ENCODE data around the gene B3GNT2.

The B3GNT2 gene

DNA sequence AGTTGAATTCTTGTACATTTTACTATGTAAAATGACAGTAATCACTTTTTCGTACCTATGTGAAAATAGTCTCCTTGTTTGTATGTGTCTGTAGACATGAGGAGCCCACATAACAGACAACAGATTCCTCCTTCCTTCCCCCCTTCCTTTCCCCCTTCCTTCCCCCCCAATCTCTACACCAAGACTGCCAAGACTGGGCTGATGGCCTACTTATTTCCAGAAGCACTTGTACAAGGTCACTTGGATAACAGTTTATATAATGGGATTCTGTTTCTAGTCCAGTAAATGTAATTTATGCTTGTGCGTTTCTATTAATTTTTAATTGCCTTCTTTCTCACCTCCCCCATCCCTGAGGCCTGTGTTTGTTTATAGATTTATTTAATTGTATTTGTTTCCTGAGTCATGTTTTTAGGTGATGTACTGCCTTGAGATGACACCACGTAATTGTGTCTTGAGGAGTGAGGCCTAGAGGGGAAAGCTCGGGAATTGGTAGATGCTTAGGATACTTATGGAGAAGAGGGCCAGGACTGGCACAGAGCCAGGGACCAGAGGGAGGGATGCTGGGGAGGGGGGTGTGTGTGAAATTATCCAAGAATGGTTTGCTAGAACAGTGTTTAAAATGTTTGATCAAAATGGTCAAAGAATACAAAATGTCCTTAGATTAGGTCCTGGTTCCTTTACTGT is 12.3 kb downstream of the B3GNT2 start:
- no peaks in the 10 kb centered on the region for H3K36me3 ChIP-seq (ENCODE audit: control insufficient read depth, insufficient read depth, low read length, severe bottlenecking)
- H3K9ac ChIP-seq (ENCODE audit: low read length) = no peak overlapping the region
- H3K27me3 ChIP-seq (replicated peaks; ENCODE audit: control insufficient read depth, insufficient read depth, low read length) = no peaks in the 10 kb centered on the region
- DNase-seq (ENCODE audit: low read depth) = no peak
- no peaks in the 10 kb centered on the region for H3K4me1 ChIP-seq (ENCODE audit: control insufficient read depth, insufficient read depth, low read length)
- no peak overlapping the region for H3K4me3 ChIP-seq (ENCODE audit: low read length)
- no peaks in the 10 kb centered on the region for H3K9me3 ChIP-seq (ENCODE audit: control insufficient read depth, low read length)

DNA sequence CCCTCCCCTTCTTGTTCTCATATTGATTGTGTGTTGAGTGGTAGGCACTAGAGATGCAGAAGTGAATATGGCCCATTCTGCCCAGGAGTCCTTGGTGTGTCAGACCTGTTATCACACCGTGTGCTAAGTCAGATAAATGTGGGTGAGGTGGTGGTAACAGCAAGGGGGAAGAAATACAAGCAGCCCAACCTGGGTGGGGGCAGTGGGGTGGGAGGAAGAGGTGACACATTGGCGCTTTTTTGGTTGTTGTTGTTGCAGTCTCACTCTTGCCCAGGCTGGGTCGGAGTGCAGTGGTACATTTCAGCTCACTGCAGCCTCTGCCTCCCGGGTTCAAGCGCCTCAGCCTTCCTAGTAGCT is 12.8 kb downstream of the B3GNT2 start:
- H3K4me1 ChIP-seq (ENCODE audit: control insufficient read depth, insufficient read depth, low read length) = no peaks in the 10 kb centered on the region
- no peaks in the 10 kb centered on the region for H3K27me3 ChIP-seq (replicated peaks; ENCODE audit: control insufficient read depth, insufficient read depth, low read length)
- H3K36me3 ChIP-seq (ENCODE audit: control insufficient read depth, insufficient read depth, low read length, severe bottlenecking) = no peaks in the 10 kb centered on the region
- no peaks in the 10 kb centered on the region for H3K9me3 ChIP-seq (ENCODE audit: control insufficient read depth, low read length)
- no peak overlapping the region for H3K9ac ChIP-seq (ENCODE audit: low read length)
- DNase-seq (ENCODE audit: low read depth) = no peak
- H3K4me3 ChIP-seq (ENCODE audit: low read length) = no peak overlapping the region

DNA sequence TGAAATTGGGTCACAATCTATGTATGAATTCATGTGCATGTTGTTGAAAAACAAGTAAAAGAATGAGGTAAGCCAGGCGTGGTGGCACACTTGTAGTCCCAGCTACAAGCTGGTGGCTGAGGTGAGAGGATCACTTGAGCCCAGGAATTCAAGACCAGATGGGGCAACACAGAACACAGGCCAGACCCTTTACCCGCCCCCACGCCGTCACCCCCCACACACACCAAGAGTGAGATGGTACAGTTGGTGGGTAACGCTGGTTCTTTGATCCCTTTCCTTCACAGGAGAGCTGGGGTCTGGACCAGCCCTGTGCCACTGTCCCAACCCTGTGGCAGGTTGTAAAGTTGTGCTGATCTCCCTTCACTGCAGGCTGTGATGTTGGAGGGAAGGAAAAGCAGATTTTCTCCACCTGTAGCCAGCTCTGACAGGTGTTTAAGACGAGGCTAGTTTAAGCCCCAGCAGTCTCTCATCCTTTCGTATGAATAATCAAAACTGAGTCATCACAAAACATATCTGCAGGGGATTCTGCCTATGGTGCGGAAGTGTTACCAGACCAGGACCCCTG is 13.6 kb downstream of the B3GNT2 start:
- Histone ChIP-seq H3K4me3 (ENCODE audit: low read length) (no peak overlapping the region), H3K27me3 (replicated peaks; ENCODE audit: control insufficient read depth, insufficient read depth, low read length) (no peaks in the 10 kb centered on the region), H3K9me3 (ENCODE audit: control insufficient read depth, low read length) (no peaks in the 10 kb centered on the region), H3K9ac (ENCODE audit: low read length) (no peak overlapping the region), H3K36me3 (ENCODE audit: control insufficient read depth, insufficient read depth, low read length, severe bottlenecking) (no peaks in the 10 kb centered on the region), H3K4me1 (ENCODE audit: control insufficient read depth, insufficient read depth, low read length) (no peaks in the 10 kb centered on the region)
- DNase-seq (ENCODE audit: low read depth) = no peak

DNA sequence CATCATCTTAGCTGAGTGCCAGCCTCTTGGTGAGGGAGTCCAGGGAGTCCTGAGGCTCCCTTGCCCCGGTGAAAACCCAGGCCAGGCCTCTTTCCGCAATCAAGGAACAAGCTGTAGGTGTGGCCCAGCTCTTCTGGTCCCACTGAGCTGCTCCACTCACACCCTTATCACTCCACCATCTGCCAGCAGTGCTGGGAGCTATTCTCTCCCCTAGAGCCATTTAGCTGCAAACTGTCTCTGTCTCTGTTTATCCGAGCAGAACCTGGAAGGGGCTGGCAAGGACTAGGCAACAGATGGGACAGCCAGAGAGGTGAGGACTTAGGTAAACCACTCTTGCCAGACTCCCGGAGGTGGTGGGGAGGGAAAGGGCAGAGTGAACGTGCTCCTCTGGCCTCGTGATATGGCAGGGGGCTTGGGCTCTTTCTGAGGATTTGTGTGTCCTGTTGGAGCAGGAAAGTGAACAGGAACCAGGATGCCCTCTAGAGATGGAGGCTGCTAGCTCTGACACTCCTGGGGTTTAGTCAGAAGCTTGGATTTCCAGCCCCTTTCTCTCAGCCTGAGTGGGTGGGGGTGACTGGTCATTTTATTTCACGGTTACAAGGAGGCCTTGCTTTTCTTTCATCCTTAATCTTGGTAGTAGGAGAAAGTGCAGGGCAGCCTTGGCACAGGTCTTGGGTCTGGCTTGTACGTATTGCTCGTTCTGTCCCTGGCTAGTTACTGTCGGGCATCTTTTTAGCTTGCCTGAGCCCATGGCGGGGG is 19.6 kb downstream of the B3GNT2 start:
- H3K4me1 ChIP-seq (ENCODE audit: control insufficient read depth, insufficient read depth, low read length) = peaks cover 39% of the 10 kb centered on the region
- no peaks in the 10 kb centered on the region for H3K36me3 ChIP-seq (ENCODE audit: control insufficient read depth, insufficient read depth, low read length, severe bottlenecking)
- H3K9me3 ChIP-seq (ENCODE audit: control insufficient read depth, low read length) = no peaks in the 10 kb centered on the region
- peak overlapping the region; percentile 11 for H3K9ac ChIP-seq (ENCODE audit: low read length)
- no peak for DNase-seq (ENCODE audit: low read depth)
- H3K4me3 ChIP-seq (ENCODE audit: low read length) = peak overlapping the region; percentile 8
- no peaks in the 10 kb centered on the region for H3K27me3 ChIP-seq (replicated peaks; ENCODE audit: control insufficient read depth, insufficient read depth, low read length)

DNA sequence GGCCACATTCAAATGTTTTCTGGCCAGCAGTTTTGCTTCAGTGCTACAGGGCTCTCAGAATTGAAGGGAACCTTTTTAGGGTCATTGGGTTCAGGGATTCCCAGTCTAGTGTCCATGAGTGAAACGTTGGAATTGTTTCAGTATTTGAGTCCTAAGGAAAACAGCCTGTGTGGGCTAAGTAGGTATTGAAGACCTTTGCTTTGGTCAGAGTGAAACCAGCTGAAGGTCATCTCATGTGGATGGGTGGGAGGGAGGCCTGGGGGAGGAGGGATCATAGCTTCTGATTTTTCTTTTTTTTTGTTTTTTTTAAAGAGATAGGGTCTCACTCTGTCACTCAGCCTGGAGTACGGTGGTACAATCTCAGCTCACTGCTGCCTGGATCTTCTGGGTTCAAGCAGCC is 20.2 kb downstream of the B3GNT2 start:
- Histone ChIP-seq H3K36me3 (ENCODE audit: control insufficient read depth, insufficient read depth, low read length, severe bottlenecking) (no peaks in the 10 kb centered on the region), H3K4me3 (ENCODE audit: low read length) (peak overlapping the region; percentile 49), H3K4me1 (ENCODE audit: control insufficient read depth, insufficient read depth, low read length) (peaks cover 39% of the 10 kb centered on the region), H3K27me3 (replicated peaks; ENCODE audit: control insufficient read depth, insufficient read depth, low read length) (no peaks in the 10 kb centered on the region), H3K9me3 (ENCODE audit: control insufficient read depth, low read length) (no peaks in the 10 kb centered on the region), H3K9ac (ENCODE audit: low read length) (peak overlapping the region; percentile 46)
- no peak for DNase-seq (ENCODE audit: low read depth)

DNA sequence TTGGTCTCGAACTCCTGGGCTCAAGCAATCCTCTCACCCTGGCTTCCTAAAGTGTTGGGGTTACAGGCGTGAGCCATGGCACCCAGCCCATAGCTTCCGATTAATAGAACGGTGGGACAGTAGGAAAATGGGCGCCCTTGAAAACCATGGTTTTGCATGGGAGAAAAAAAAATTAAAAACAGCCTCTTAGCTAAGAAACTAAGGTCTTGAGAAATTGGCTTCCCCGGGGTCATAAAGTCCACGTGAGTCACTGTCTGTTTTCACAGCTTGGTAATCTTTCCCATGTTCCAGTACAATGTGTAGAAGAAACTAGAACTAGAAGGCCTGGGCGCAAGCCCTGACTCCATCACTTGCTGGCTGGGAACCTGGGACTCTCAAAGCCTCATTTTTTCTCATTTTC is 20.7 kb downstream of the B3GNT2 start:
- H3K9me3 ChIP-seq (ENCODE audit: control insufficient read depth, low read length) = no peaks in the 10 kb centered on the region
- peak overlapping the region; percentile 49 for H3K4me3 ChIP-seq (ENCODE audit: low read length)
- H3K9ac ChIP-seq (ENCODE audit: low read length) = peak overlapping the region; percentile 46
- no peaks in the 10 kb centered on the region for H3K36me3 ChIP-seq (ENCODE audit: control insufficient read depth, insufficient read depth, low read length, severe bottlenecking)
- H3K27me3 ChIP-seq (replicated peaks; ENCODE audit: control insufficient read depth, insufficient read depth, low read length) = no peaks in the 10 kb centered on the region
- DNase-seq (ENCODE audit: low read depth) = peak; percentile 75
- peaks cover 39% of the 10 kb centered on the region for H3K4me1 ChIP-seq (ENCODE audit: control insufficient read depth, insufficient read depth, low read length)

DNA sequence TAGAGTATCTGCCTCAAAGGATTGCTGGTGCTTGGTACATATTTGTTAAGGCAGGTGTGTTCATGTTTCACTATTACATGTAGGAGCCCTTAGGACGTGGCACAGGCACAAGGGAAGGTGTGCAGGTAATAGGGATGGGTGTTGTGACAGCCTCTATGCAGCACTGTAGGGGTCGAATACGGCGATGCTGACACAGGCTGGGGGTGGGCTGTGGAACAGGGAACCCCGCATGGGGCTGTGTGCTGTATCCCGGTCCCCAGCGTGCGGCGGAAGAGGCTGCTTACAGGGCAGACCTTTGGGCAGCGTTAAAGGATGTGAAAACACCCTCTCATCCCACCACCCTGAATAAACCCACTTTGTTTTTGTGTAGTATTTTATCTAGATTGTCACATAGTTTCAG is 21.5 kb downstream of the B3GNT2 start:
- no peaks in the 10 kb centered on the region for H3K36me3 ChIP-seq (ENCODE audit: control insufficient read depth, insufficient read depth, low read length, severe bottlenecking)
- no peak overlapping the region for H3K4me3 ChIP-seq (ENCODE audit: low read length)
- H3K9me3 ChIP-seq (ENCODE audit: control insufficient read depth, low read length) = no peaks in the 10 kb centered on the region
- DNase-seq (ENCODE audit: low read depth) = no peak
- peaks cover 39% of the 10 kb centered on the region for H3K4me1 ChIP-seq (ENCODE audit: control insufficient read depth, insufficient read depth, low read length)
- no peaks in the 10 kb centered on the region for H3K27me3 ChIP-seq (replicated peaks; ENCODE audit: control insufficient read depth, insufficient read depth, low read length)
- peak overlapping the region; percentile 2 for H3K9ac ChIP-seq (ENCODE audit: low read length)

DNA sequence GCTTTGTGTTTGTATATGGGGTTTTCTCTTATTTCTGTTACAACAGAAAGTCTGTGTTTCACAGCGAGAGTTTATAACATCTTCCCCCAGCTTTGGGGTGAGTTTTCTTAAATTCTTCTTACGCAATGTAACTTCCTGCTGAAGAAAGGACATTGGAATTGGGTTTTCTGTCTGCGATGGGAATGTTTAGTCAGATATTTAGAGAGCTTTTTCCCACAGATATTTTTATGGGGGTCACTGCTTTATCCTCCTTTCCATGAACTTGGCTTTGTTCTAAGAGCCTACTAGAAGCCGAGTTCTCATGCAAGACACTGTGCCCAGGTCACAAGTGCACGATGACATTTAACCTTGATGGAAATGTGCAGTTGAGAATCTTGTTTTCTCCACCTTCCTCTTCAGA is 22.1 kb downstream of the B3GNT2 start:
- H3K4me3 ChIP-seq (ENCODE audit: low read length) = no peak overlapping the region
- H3K27me3 ChIP-seq (replicated peaks; ENCODE audit: control insufficient read depth, insufficient read depth, low read length) = no peaks in the 10 kb centered on the region
- peak; percentile 57 for DNase-seq (ENCODE audit: low read depth)
- H3K4me1 ChIP-seq (ENCODE audit: control insufficient read depth, insufficient read depth, low read length) = peaks cover 39% of the 10 kb centered on the region
- peak overlapping the region; percentile 2 for H3K9ac ChIP-seq (ENCODE audit: low read length)
- H3K36me3 ChIP-seq (ENCODE audit: control insufficient read depth, insufficient read depth, low read length, severe bottlenecking) = peaks cover 3% of the 10 kb centered on the region
- H3K9me3 ChIP-seq (ENCODE audit: control insufficient read depth, low read length) = no peaks in the 10 kb centered on the region

DNA sequence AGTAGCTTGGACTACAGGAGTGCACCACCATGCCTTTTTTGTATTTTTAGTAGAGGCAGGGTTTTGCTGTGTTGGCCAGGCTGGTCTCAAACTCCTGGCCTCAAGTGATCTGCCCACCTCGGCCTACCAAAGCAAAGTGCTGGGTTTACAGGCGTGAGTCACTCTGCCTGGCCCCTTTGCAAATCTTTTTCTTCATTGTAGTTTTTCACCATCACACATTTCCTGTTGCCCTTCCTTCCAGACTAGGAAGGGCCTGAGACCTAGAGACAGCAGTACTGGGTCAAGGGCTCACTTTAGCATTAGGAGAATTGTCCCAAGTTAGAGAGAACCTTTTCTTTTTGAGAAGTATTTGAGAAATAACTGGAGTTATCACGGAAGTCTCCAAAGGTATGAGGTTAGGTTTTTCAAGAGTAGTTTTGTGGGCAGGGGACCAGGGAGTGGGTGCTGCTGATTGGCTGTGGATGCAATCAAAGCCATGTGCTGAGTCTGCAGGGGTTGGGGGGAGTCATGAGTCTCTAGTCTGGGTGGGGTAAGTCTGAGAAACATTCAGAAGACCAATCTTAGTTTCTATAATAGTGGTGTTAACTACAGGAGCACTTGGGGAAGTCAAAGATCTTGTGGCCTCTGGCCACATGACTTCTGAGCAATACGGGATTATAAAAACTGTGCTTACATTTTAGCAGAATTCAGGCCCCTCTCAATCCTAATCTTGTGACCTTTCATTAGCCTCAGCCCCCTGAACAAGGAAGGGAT is 23.7 kb downstream of the B3GNT2 start:
- DNase-seq (ENCODE audit: low read depth) = no peak
- H3K27me3 ChIP-seq (replicated peaks; ENCODE audit: control insufficient read depth, insufficient read depth, low read length) = no peaks in the 10 kb centered on the region
- no peak overlapping the region for H3K4me3 ChIP-seq (ENCODE audit: low read length)
- H3K9me3 ChIP-seq (ENCODE audit: control insufficient read depth, low read length) = no peaks in the 10 kb centered on the region
- H3K4me1 ChIP-seq (ENCODE audit: control insufficient read depth, insufficient read depth, low read length) = peaks cover 39% of the 10 kb centered on the region
- H3K36me3 ChIP-seq (ENCODE audit: control insufficient read depth, insufficient read depth, low read length, severe bottlenecking) = peaks cover 10% of the 10 kb centered on the region
- no peak overlapping the region for H3K9ac ChIP-seq (ENCODE audit: low read length)

DNA sequence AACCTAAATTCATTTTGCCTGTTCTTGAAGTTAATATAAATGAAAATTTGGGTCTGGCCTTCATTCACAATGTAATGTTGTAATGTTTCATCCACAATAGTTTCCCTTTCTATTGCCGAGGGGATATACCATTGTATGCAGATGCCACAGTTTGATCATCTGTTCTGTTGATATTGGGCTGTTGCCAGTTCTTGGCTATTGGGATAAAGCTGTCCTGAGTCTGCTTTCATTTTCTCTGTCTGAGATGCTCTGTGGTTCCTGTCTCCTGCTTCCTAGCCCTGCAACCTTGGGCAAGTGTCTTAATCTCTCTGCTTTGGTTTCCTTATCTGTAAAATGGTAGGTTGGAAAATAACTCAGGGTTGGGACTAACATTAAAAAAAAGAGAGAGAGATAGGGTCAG is 25.2 kb downstream of the B3GNT2 start:
- Histone ChIP-seq H3K9me3 (ENCODE audit: control insufficient read depth, low read length) (no peaks in the 10 kb centered on the region), H3K36me3 (ENCODE audit: control insufficient read depth, insufficient read depth, low read length, severe bottlenecking) (peaks cover 21% of the 10 kb centered on the region), H3K9ac (ENCODE audit: low read length) (no peak overlapping the region), H3K4me3 (ENCODE audit: low read length) (no peak overlapping the region), H3K4me1 (ENCODE audit: control insufficient read depth, insufficient read depth, low read length) (peaks cover 27% of the 10 kb centered on the region), H3K27me3 (replicated peaks; ENCODE audit: control insufficient read depth, insufficient read depth, low read length) (no peaks in the 10 kb centered on the region)
- DNase-seq (ENCODE audit: low read depth) = peak; percentile 10

DNA sequence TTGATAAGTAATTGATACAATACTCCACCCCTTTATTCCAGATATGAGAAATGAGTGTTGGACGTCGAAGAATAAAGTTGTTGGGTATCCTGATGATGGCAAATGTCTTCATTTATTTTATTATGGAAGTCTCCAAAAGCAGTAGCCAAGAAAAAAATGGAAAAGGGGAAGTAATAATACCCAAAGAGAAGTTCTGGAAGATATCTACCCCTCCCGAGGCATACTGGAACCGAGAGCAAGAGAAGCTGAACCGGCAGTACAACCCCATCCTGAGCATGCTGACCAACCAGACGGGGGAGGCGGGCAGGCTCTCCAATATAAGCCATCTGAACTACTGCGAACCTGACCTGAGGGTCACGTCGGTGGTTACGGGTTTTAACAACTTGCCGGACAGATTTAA is 26.3 kb downstream of the B3GNT2 start:
- Histone ChIP-seq H3K9me3 (ENCODE audit: control insufficient read depth, low read length) (no peaks in the 10 kb centered on the region), H3K4me1 (ENCODE audit: control insufficient read depth, insufficient read depth, low read length) (peaks cover 17% of the 10 kb centered on the region), H3K9ac (ENCODE audit: low read length) (no peak overlapping the region), H3K27me3 (replicated peaks; ENCODE audit: control insufficient read depth, insufficient read depth, low read length) (no peaks in the 10 kb centered on the region), H3K36me3 (ENCODE audit: control insufficient read depth, insufficient read depth, low read length, severe bottlenecking) (peaks cover 21% of the 10 kb centered on the region), H3K4me3 (ENCODE audit: low read length) (no peak overlapping the region)
- no peak for DNase-seq (ENCODE audit: low read depth)
